ENCODE measurements around the gene KEAP1. TPM values are rescaled to one million over a fixed set of nuclear protein-coding genes. Genes with fewer than 3 reads are reported as not detected.

The KEAP1 gene
- total and polyA plus RNA-seq, 2 of the 8 experiments (the other 6 are each of a cell fraction or from before 2014, with no cell fraction given), result 80.6 to 106 TPM

GRCh38 chr19:10464456-10464855, 38.7 kb downstream of the KEAP1 start:
- Histone ChIP-seq H4K20me1 (replicated peaks in 1 of 2; ENCODE audit: control insufficient read depth in 1 of 2, insufficient read depth in 2 of 2, low read length in 2 of 2) (no peaks in the 10 kb centered on the region), H3K4me2 (ENCODE audit: insufficient read depth in 1 of 2, low read depth in 2 of 2, low read length in 2 of 2) (no peak overlapping the region), H2AK5ac (ENCODE audit: low read depth, low read length) (no peak overlapping the region), H3K27ac (ENCODE audit: low read depth, low read length) (no peak overlapping the region), H3K79me2 (ENCODE audit: control insufficient read depth in 1 of 2, insufficient read depth in 2 of 2, low read length in 2 of 2) (no peaks in the 10 kb centered on the region), H4K8ac (ENCODE audit: extremely low read depth, insufficient read depth, low read length) (no peak overlapping the region), H2BK12ac (ENCODE audit: low read depth, low read length) (no peak overlapping the region), H3K4me1 (replicated peaks in 1 of 4; ENCODE audit: control insufficient read depth in 3 of 4, insufficient read depth in 4 of 4, low read length in 3 of 4) (peaks cover 0 to 20% (median 12%) of the 10 kb centered on the region in 4 experiments; a peak in 6 of 7 replicates), H4K5ac (ENCODE audit: insufficient read length, low read depth, low read length) (no peak overlapping the region), H3K9ac (replicated peaks in 1 of 4; ENCODE audit: extremely low read depth in 1 of 4, low read depth in 3 of 4, low read length in 3 of 4) (no peak overlapping the region), H3K4ac (replicated peaks; ENCODE audit: insufficient read length, low read depth, low read length) (no peak overlapping the region), H3K14ac (ENCODE audit: insufficient read length) (no peak overlapping the region), H2BK120ac (replicated peaks; ENCODE audit: low read depth, low read length) (no peak overlapping the region), H3K56ac (replicated peaks; ENCODE audit: insufficient read length, low read depth, low read length) (no peak overlapping the region), H3K36me3 (ENCODE audit: control insufficient read depth in 2 of 4, insufficient read depth in 4 of 4, low read length in 3 of 4) (no peaks in the 10 kb centered on the region; a peak in 1 of 8 replicates), H3K27me3 (replicated peaks in 1 of 4; ENCODE audit: control insufficient read depth in 3 of 4, extremely low read depth in 1 of 4, insufficient read depth in 3 of 4, low read length in 3 of 4) (peaks cover 0 to 5% (median 2%) of the 10 kb centered on the region in 4 experiments; a peak in 4 of 7 replicates), H3K79me1 (ENCODE audit: low read depth, low read length) (no peaks in the 10 kb centered on the region), H3K9me3 (ENCODE audit: insufficient read depth in 2 of 2, low read depth in 1 of 2, low read length in 1 of 2) (no peaks in the 10 kb centered on the region), H3K23ac (ENCODE audit: insufficient read length) (no peak overlapping the region), H2BK20ac (ENCODE audit: low read length) (no peak overlapping the region), H4K91ac (replicated peaks; ENCODE audit: insufficient read length, low read length) (no peak overlapping the region), H2BK5ac (ENCODE audit: low read depth, low read length) (no peak overlapping the region), H2AFZ (ENCODE audit: low read length) (no peak overlapping the region), H3K4me3 (ENCODE audit: extremely low read depth in 1 of 4, insufficient read depth in 2 of 4, low read depth in 3 of 4, low read length in 4 of 4) (no peak overlapping the region), H3K23me2 (ENCODE audit: low read depth, low read length) (peaks cover 6% of the 10 kb centered on the region; the same call in 1 of the 2 replicates), H3K18ac (ENCODE audit: extremely low read depth, low read length) (no peak overlapping the region), H2BK15ac (ENCODE audit: low read length) (no peak overlapping the region)
- 95% methylated on average over 5 of the region's 5 CpGs; no CpG with 5 or more reads in 1 of the 2 experiments for WGBS, 2 experiments (ENCODE audit: extremely low coverage in 1 of 2, insufficient coverage in 1 of 2, insufficient read length in 1 of 2, insufficient replicate concordance in 2 of 2, low coverage in 1 of 2, low lambda C conversion rate in 2 of 2, missing lambda C conversion rate in 1 of 2)
- ChIA-PET CTCF (ENCODE audit: partially characterized antibody) (interaction anchor here (0.7 to 6.5 kb wide), 4 partner anchors 10 to 91 kb away, joined by 3 to 29 read pairs (median 4); no protein-coding TSS in a partner anchor), POLR2A (ENCODE audit: partially characterized antibody) (interaction anchor here (0.6 kb wide), 1 partner anchor 470 kb away, joined by 3 read pairs; no protein-coding TSS in a partner anchor)
- DNase-seq (ENCODE audit: low read depth in 1 of 2, low spot score in 2 of 2) (no peak), FAIRE-seq (no peak)
- TF ChIP-seq E2F6 (IDR thresholded peaks at IDR 0.05), result no peak
- TF ChIP-seq CEBPB (IDR thresholded peaks at IDR 0.05; ENCODE audit: low read depth, low read length), result no peak
- no peak for TF ChIP-seq ATF3 (IDR thresholded peaks at IDR 0.05; ENCODE audit: insufficient read depth, low read depth, low read length)
- no peak for TF ChIP-seq EP300 (IDR thresholded peaks at IDR 0.05; ENCODE audit: borderline replicate concordance in 1 of 2, low read depth in 2 of 2, low read length in 2 of 2)
- TF ChIP-seq POU5F1 (IDR thresholded peaks at IDR 0.05; ENCODE audit: low read depth, low read length), result no peak
- no peak for TF ChIP-seq CHD2 (IDR thresholded peaks at IDR 0.05; ENCODE audit: low read length)
- no peak for TF ChIP-seq SIRT6 (IDR thresholded peaks at IDR 0.05; ENCODE audit: low read length)
- TF ChIP-seq TCF12 (IDR thresholded peaks at IDR 0.05; ENCODE audit: low read depth, low read length), result no peak
- no peak for TF ChIP-seq FOSL1 (IDR thresholded peaks at IDR 0.05; ENCODE audit: insufficient read depth, low read depth, low read length)
- no peak for TF ChIP-seq KDM1A (IDR thresholded peaks at IDR 0.05; ENCODE audit: borderline replicate concordance, low read length)
- no peak for TF ChIP-seq RNF2 (IDR thresholded peaks at IDR 0.05; ENCODE audit: borderline replicate concordance, low read depth, low read length, missing control alignments, poor library complexity, severe bottlenecking)
- TF ChIP-seq KDM4A (IDR thresholded peaks at IDR 0.05; ENCODE audit: low read depth, low read length, severe bottlenecking), result no peak
- TF ChIP-seq SIX5 (IDR thresholded peaks at IDR 0.05; ENCODE audit: low read depth, low read length), result no peak

Measured in H1 (cell line).